GM12891 (cell line): ENCODE data around the gene POLR3B.

Source experiments
- PAX5 ChIP-seq: IDR thresholded peaks from 2 replicates; pipeline ENCODE4 v1.6.1; 2011; ENCODE audit warnings: low read length, moderate library complexity, mild to moderate bottlenecking; ENCODE audit not compliant: insufficient read depth, severe bottlenecking
- POLR2A ChIP-seq: IDR thresholded peaks from 2 replicates; pipeline ENCODE4 v1.6.1; 2011; ENCODE audit warnings: low read depth, low read length, control low read depth
- POLR2AphosphoS5 ChIP-seq: IDR thresholded peaks from 2 replicates; pipeline ENCODE4 v1.6.1; 2011; ENCODE audit warnings: low read depth, low read length, control low read depth
- SPI1 ChIP-seq: IDR thresholded peaks from 2 replicates; pipeline ENCODE4 v1.6.1; 2011; ENCODE audit warnings: low read depth, low read length, control low read depth

DNA sequence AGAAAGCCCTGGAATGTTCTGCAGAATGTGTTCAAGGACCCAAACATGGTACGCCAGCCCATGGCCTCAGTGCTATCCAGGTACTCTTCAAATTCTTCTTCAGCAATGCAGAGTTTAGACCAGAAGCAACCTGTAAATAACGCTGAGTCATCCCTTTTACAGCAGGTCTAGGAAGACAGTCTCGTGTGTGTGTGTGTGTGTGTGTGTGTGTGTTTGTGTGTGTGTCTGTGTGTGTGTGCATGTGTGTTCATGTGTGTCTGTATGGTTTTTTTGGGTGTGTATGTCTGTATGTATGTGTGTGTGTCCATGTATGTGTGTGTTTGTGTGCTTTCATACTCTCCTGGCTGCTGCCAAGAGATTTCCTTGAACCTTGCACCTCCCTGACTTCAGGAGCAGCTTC, 165.2 kb downstream of the POLR3B start:
- TF ChIP-seq POLR2A, result no peak
- no peak for TF ChIP-seq POLR2AphosphoS5
- TF ChIP-seq SPI1, result no peak
- TF ChIP-seq PAX5, result no peak
